HG03045 (cell line): ENCODE results near the gene CBR4.
"Not testable (repeated sequence)": the region's sequence is repeated elsewhere in the genome, so short reads cannot be mapped to it uniquely, and the experiment has no call there.

Experiments
- ATAC-seq: cut with Tn5 transposase; IDR thresholded peaks from one replicate; pipeline ENCODE4 v1.9.1; 2021; ENCODE audit warnings: mild to moderate bottlenecking, moderate library complexity; ENCODE audit not compliant: unreplicated experiment

CBR4 gene

GRCh38 chr4:169035871-169036620 is 26.0 kb upstream of the CBR4 start:
- ATAC-seq: not testable (repeated sequence)

GRCh38 chr4:169033660-169034059 is 23.6 kb upstream of the CBR4 start:
- ATAC-seq: no peak

GRCh38 chr4:169032883-169033645 is 23.0 kb upstream of the CBR4 start:
- no peak for ATAC-seq

DNA sequence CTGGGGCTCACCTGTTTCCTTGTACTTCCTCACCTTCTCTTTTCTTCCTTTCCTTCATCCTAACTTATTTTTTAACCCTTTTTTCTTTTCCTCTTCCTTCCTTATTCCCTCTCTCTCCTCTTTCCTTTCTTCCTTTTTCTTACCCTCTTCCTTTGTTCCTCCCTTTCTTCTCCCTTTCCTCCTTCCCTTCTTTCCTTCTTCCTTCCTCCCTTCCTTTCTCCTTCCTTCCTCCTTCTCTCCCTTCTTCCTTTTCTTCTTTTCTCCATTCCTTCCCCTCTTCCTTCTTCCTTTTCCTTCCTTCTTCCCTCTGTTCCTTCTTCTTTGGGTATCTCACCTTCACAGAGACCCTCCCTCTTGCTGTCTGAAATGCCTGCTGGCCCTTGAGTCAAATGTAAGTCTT is 22.1 kb upstream of the CBR4 start:
- ATAC-seq: no peak

GRCh38 chr4:169031392-169031791 is 21.3 kb upstream of the CBR4 start:
- no peak for ATAC-seq

DNA sequence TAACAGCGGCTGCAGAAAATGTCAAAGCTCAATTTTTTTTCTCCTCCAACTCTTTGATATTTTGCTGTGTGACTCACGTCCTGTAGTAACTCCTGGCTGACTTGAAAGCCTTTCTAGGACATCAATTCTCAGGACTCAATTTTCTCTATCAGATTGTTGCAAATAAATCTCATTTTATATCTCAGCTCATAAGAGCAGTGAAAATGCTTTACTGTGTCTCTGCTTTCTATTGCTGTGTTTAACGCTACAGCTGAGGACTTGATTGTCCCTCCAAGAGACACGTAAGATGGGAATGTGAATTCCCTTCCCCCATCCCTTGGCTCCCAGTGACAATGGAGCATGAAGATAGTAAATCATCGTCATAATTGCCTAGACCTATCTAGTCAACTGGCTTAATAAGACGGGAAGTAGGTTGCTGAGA is 20.5 kb upstream of the CBR4 start:
- no peak for ATAC-seq

- ATAC-seq: no peak
Observed at GRCh38 chr4:169029947-169030346, 19.9 kb upstream of the CBR4 start.

DNA sequence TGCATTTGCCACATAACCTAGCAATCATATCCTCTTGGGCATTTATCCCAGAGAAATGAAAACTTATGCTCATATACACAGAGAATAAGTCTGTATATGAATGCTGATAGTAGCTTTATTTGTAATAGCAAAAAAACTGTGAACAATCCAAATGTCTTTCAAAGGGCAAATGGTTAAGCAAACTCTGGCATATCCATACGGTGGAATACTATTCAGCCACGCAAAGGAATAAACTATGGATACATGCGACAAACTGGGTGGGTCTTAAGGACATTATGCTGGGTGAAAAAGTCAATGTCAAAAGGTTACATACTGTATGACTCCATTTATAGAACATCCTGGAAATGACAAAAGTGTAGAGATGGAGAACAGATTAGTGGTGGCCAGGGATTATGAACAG is 17.6 kb upstream of the CBR4 start:
- no peak for ATAC-seq

GRCh38 chr4:169025184-169025583 is 15.1 kb upstream of the CBR4 start:
- ATAC-seq: no peak

GRCh38 chr4:169024762-169025161 is 14.7 kb upstream of the CBR4 start:
- ATAC-seq: no peak

DNA sequence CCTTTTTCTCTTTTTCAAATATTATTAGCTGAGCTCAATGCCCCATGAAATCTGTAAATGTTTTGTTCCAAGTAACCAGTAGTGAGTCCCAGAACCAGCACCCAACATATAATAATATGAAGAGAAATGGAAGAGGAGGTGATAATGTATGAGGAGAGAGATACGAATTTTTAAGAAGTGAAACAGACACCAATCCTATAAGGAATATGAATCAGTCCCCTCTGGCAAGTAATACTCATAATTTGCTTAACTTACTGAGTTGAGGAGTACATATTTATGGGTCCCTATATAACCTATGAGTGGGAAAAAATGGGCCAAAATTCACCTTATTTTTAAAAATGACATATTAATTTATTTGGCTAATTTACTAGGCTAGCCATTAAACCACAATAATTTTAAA is 8.4 kb upstream of the CBR4 start:
- no peak for ATAC-seq

DNA sequence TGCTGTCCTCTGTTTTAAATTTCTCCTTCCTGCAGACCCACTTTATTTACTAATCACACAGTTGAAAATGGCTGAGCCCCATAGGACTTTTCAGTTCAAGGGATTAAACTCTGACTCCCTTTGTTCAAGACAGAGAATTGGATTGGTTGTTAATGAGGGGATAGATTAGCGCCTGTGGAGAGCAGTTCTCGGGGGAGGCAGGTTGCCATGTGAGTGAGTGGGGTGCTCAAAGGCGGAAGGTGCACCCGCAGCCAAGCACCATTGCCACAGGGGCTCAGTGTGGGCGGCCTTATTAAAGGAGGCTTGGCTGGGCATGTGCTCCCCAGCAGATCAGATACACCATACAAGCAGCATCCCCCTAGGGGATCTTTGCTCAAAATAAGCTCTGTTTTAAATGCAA is 7.9 kb upstream of the CBR4 start:
- no peak for ATAC-seq

DNA sequence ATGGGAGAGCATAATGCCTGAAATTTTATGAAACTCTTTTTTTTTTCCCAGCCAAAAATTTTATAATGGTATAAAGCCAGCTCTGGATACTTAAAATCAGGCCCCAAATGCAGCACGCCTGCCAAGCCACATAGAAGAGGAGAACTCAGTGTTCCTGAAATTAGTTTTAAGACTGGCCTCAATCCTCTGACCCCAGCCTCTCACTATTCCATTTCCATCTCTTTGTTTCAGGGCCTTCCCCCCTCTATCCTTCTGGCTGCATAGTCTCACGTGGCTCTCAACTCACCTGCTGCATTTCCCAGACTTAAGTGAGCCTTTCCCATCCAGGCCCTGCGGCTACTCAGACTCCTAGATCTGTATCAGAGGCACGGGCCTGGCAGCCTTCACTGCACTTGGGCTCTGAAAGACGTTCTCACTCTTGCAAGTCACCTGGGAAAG is 5.2 kb upstream of the CBR4 start:
- no peak for ATAC-seq

GRCh38 chr4:169014586-169014985 is 4.5 kb upstream of the CBR4 start:
- no peak for ATAC-seq

DNA sequence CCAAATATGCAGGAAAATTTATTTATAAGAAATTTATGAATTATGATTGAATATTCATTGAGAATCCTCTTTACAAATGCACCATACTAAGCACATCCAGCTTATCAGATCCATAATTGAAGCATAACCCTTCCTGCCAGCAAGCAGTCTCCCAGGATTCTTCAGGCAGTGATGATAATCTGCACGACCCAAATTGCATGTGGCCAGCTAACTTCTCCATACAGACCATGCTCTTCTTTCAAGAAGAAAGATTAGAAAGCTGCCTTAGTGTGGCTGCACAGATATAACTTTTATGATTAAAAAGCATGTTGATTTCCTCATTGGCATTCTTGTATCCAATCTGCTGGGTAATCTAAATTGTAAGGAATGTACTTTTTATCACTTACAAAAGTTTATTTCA is 3.3 kb upstream of the CBR4 start:
- ATAC-seq: no peak

- ATAC-seq: no peak
Observed at GRCh38 chr4:169012049-169012448, 2.0 kb upstream of the CBR4 start.

DNA sequence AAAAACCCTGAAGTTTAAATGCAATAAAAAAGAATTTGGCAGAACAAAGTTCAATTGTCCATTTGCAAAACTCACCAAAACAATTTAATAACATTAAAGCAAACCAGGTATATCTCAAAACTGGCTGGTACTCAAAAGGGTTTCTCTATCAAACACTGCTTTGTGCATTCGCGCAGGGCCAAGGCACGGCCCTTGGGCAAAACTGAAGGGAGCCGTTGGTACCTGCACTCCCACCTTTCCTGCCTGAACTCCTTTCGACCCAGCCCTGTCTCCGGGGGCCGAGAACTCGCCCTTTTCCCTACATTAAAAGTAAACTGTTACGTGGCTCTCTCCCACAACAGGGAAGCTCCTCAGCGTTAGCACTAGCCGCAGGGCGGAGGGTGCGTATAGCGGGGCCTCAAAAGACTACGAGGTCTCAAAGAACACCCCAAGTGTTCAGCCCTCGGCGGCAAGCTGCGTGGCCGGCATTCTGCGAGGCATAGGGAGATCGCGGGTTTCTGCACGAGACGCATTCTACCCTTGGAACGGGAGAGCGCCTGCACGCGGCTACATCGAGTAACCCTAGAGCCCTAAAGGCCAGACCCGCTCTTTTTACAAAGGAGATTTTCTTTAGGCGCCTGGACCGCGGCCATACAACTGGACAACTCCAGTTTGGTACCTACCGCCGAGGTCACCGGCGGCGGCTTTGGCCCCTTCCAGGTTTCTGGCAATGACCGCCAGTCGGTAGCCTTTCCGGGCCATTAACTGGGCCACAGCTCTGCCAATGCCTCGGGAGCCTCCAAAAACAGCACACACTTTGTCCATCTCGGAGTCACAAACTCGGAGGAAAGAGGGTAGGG is 550 bp downstream of the CBR4 start:
- peak; percentile 31 for ATAC-seq

GRCh38 chr4:169005453-169006099 is 4.5 kb downstream of the CBR4 start:
- ATAC-seq: no peak

DNA sequence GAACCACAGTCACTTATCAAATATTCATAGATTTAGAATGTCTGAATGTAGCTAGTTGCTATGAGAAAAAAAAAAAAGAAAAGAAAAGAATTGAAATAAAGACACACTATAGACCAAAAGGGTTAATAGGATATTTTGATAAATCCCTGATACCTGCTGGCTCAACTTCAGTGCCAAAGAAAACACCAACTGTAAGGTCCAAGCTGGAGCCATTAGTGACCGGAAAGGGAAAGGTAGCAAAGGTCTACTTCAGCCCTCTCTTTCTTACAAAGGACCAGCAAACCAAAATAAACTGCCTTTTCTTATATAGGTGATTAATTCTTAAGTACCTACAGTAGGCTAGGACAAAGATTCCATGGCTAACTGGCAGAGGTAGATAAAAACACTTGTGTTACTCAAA is 9.7 kb downstream of the CBR4 start:
- ATAC-seq: no peak

DNA sequence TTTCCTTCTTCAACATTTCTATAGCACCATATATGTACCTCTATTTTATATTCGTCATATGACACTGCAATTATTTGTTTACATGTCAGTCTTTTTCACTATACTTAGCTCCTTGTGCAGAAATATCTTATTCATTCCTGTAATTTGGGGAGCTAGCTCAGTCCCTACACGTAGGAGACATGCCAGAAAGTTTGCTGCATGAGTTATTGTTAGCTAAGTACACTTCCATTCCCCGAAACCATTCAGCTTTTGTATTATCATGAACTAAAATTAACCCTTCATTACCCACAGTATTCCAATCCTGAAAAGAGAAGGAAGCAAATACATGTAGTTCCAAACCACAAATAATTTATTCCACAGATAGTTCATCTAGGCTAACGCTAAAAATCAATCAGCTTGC is 10.2 kb downstream of the CBR4 start:
- ATAC-seq: no peak

- ATAC-seq: no peak
Observed at GRCh38 chr4:168998596-168998995, 11.5 kb downstream of the CBR4 start.
